Lung (tissue), 12 donors: ENCODE results near the gene TSC22D1. TPM values are rescaled to one million over a fixed set of nuclear protein-coding genes. Genes with fewer than 3 reads are reported as not detected.

Experiments
- ATAC-seq: fragments of 200-7000 bp; cut with Tn5 transposase; one replicate; pipeline ENCODE4 v1.9.1; 2020; ENCODE audit warnings: moderate number of reproducible peaks; ENCODE audit not compliant: insufficient read depth, low FRiP score
- DNase-seq, 3 donors: peaks; one replicate each; pipeline ENCODE4 v3.0.0-alpha.2; 2013 to 2017
- H3K27ac ChIP-seq, 2 donors: one replicate each; pipeline ENCODE4 v1.5.1; 2013; ENCODE audit warnings: mild to moderate bottlenecking in 2 of 2, moderate library complexity in 2 of 2, control low read depth in 1 of 2, inconsistent platforms in 1 of 2, low read depth in 1 of 2, low read length in 1 of 2
- H3K27me3 ChIP-seq, 3 donors: one replicate each; pipeline ENCODE4 v1.5.1; 2013; ENCODE audit warnings: low read length in 2 of 3; ENCODE audit not compliant: control insufficient read depth in 3 of 3, insufficient read depth in 3 of 3
- H3K36me3 ChIP-seq, 4 donors: one replicate each; pipeline ENCODE4 v1.5.1; 2013; ENCODE audit warnings: low read length in 4 of 4, mild to moderate bottlenecking in 1 of 4, moderate library complexity in 1 of 4; ENCODE audit not compliant: control insufficient read depth in 4 of 4, insufficient read depth in 4 of 4
- H3K4me1 ChIP-seq, 5 donors: one replicate each; pipeline ENCODE4 v1.5.1; 2013; ENCODE audit warnings: low read length in 5 of 5, mild to moderate bottlenecking in 2 of 5, moderate library complexity in 1 of 5; ENCODE audit not compliant: control insufficient read depth in 5 of 5, insufficient read depth in 5 of 5
- H3K4me3 ChIP-seq: one replicate; pipeline ENCODE4 v1.5.1; 2013; ENCODE audit warnings: mild to moderate bottlenecking, control low read depth, moderate library complexity
- H3K9ac ChIP-seq, 2 donors: one replicate each; pipeline ENCODE4 v1.5.1; 2013; ENCODE audit warnings: low read length in 2 of 2, control low read depth in 1 of 2; ENCODE audit not compliant: insufficient read depth in 1 of 2
- H3K9me3 ChIP-seq, 4 donors: one replicate each; pipeline ENCODE4 v1.5.1; 2013; ENCODE audit warnings: low read length in 3 of 4, mild to moderate bottlenecking in 1 of 4, moderate library complexity in 1 of 4; ENCODE audit not compliant: control insufficient read depth in 4 of 4, insufficient read depth in 3 of 4
- WGBS, 2 donors: extraction: QIAGEN DNeasy Blood & Tissue Kit; methylation state at CpG; one replicate each; pipeline ENCODE4 v1.1.7; 2013; 5-methylcytosine and 5-hydroxymethylcytosine counted together
- polyA plus RNA-seq, 2 donors: library from polyadenylated mRNA; stranded (reverse); fragments of 200-250 nt; gene quantifications; one replicate each; pipeline ENCODE4 v1.2.1, GENCODE V29; 2013
- total RNA-seq, 2 donors: library from RNA; depleted of rRNA in 1 of 2; stranded (reverse); fragments of >200 nt in 1 of 2; gene quantifications; one replicate each; pipeline ENCODE4 v1.2.1, GENCODE V29; 2014 to 2021
- TF ChIP-seq, protein P1 (sequence below): IDR thresholded peaks from 2 replicates; pipeline ENCODE4 v1.5.1; 2012; ENCODE audit warnings: mild to moderate bottlenecking; ENCODE audit errors: control extremely low read depth, extremely low read depth
- donor health status: control.
- donor health status: control.
- donor health status: Bipolar disorder and iron deficiency.
- donor health status: healthy.
- donor health status: DM: yes; HTN: yes; CAD: no.

The TSC22D1 gene
- total and polyA plus RNA-seq, 4 donors: 77.0 to 179 (median 123) TPM

- TF ChIP-seq, protein P1, sequence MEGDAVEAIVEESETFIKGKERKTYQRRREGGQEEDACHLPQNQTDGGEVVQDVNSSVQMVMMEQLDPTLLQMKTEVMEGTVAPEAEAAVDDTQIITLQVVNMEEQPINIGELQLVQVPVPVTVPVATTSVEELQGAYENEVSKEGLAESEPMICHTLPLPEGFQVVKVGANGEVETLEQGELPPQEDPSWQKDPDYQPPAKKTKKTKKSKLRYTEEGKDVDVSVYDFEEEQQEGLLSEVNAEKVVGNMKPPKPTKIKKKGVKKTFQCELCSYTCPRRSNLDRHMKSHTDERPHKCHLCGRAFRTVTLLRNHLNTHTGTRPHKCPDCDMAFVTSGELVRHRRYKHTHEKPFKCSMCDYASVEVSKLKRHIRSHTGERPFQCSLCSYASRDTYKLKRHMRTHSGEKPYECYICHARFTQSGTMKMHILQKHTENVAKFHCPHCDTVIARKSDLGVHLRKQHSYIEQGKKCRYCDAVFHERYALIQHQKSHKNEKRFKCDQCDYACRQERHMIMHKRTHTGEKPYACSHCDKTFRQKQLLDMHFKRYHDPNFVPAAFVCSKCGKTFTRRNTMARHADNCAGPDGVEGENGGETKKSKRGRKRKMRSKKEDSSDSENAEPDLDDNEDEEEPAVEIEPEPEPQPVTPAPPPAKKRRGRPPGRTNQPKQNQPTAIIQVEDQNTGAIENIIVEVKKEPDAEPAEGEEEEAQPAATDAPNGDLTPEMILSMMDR: no peak
- no peak overlapping the region for H3K4me3 ChIP-seq
- no peak for ATAC-seq
- no peak for DNase-seq
- no peak overlapping the region for H3K27ac ChIP-seq
- H3K27me3 ChIP-seq: no peaks in the 10 kb centered on the region
- no peaks in the 10 kb centered on the region for H3K9me3 ChIP-seq
- H3K4me1 ChIP-seq: peaks cover 0 to 38% (median 13%) of the 10 kb centered on the region in 5 donors
- peaks cover 0 to 23% (median 7%) of the 10 kb centered on the region in 4 donors for H3K36me3 ChIP-seq
- 7 to 10% methylated on average over 3 of the region's 3 CpGs for WGBS, 2 donors
- no peak overlapping the region for H3K9ac ChIP-seq
Observed at GRCh38 chr13:44438234-44438579, 137.9 kb downstream of the TSC22D1 start.

GRCh38 chr13:44437356-44438233, 138.5 kb downstream of the TSC22D1 start:
- Histone ChIP-seq H3K27me3 (no peaks in the 10 kb centered on the region), H3K4me3 (no peak overlapping the region), H3K4me1 (peaks cover 0 to 44% (median 19%) of the 10 kb centered on the region in 5 donors), H3K9me3 (no peaks in the 10 kb centered on the region), H3K9ac (peak overlapping the region in 1 of 2 donors; percentile 76), H3K27ac (peak overlapping the region in 1 of 2 donors; percentile 91), H3K36me3 (peaks cover 0 to 23% (median 7%) of the 10 kb centered on the region in 4 donors)
- peak in 2 of 3 donors; percentile 81 to 85 for DNase-seq
- WGBS, 2 donors: 5 to 12% methylated on average over 5 of the region's 5 CpGs
- no peak for ATAC-seq
- TF ChIP-seq, protein P1: no peak

- TF ChIP-seq, protein P1: no peak
- H3K36me3 ChIP-seq: peaks cover 0 to 23% (median 7%) of the 10 kb centered on the region in 4 donors
- H3K4me1 ChIP-seq: peaks cover 0 to 45% (median 20%) of the 10 kb centered on the region in 5 donors
- WGBS, 2 donors: 1% methylated on average over 36 to 38 of the region's 38 CpGs
- H3K4me3 ChIP-seq: peak overlapping the region; percentile 77
- H3K27ac ChIP-seq: peak overlapping the region; percentile 89 to 97
- ATAC-seq (peak; percentile 73), DNase-seq (peak; percentile 98 to 99 (median 98))
- no peaks in the 10 kb centered on the region for H3K9me3 ChIP-seq
- no peaks in the 10 kb centered on the region for H3K27me3 ChIP-seq
- H3K9ac ChIP-seq: peak overlapping the region; percentile 94 to 99
Observed at GRCh38 chr13:44436589-44437337, 139.4 kb downstream of the TSC22D1 start.
